Measurements from ENCODE around the gene ASB1. TPM values are rescaled to one million over a fixed set of nuclear protein-coding genes. Genes with fewer than 3 reads are reported as not detected.

The ASB1 gene
- total and polyA plus RNA-seq, 2 of the 13 experiments (the other 11 are each of a cell fraction or from before 2014, with no cell fraction given), result 48.6 to 49.2 TPM

- TF ChIP-seq, protein P1, sequence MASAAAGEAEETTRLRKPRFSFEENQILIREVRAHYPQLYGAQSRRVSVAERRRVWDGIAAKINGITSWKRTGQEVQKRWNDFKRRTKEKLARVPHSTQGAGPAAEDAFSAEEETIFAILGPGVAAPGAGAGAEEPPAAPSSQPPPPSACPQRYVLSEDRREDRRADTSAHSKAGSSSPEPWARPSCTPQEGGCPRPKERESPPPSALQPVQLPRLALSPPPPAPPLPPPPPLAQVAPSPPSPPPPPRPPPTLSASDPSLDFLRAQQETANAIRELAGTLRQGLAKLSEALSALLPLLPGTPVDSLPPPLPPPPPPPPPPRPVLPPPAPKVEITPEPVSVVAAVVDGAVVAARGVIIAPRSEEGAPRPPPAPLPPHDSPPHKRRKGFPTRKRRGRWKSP (CRISPR knock-in tag; IDR thresholded peaks at IDR 0.05), result peak; percentile 79; the same call in 1 of the 2 replicates
- TF ChIP-seq ZEB1 (IDR thresholded peaks at IDR 0.05; ENCODE audit: insufficient replicate concordance, low read depth), result no peak
- peak; percentile 82; the same call in 1 of the 2 replicates for TF ChIP-seq ISL2 (CRISPR knock-in tag; IDR thresholded peaks at IDR 0.05)
- TF ChIP-seq ZNF282 (IDR thresholded peaks at IDR 0.05; ENCODE audit: partially characterized antibody), result no peak
- peak; percentile 86 to 91 for TF ChIP-seq NR2F1 (CRISPR knock-in tag; IDR thresholded peaks at IDR 0.05)
- no peak for TF ChIP-seq ATF5 (CRISPR knock-in tag; IDR thresholded peaks at IDR 0.05; ENCODE audit: low read depth)
- TF ChIP-seq ZFAT (CRISPR knock-in tag; conservative IDR thresholded peaks at IDR 0.05), result no peak
- no peak for TF ChIP-seq ZNF382 (CRISPR knock-in tag; IDR thresholded peaks at IDR 0.05; ENCODE audit: borderline replicate concordance)
- no peak for TF ChIP-seq HNRNPK (IDR thresholded peaks at IDR 0.05; ENCODE audit: low read depth, low read length, poor library complexity, severe bottlenecking)
- TF ChIP-seq MIER3 (CRISPR knock-in tag; IDR thresholded peaks at IDR 0.05; ENCODE audit: borderline replicate concordance), result peak; percentile 100; the same call in 1 of the 2 replicates
- no peak for TF ChIP-seq IRF1 (CRISPR knock-in tag; IDR thresholded peaks at IDR 0.05; ENCODE audit: low read depth)
- TF ChIP-seq ZNF770 (CRISPR knock-in tag; IDR thresholded peaks at IDR 0.05), result 0 out of 2 replicates have a peak, but pooled peaks have one; percentile 28
- peak; percentile 99 for TF ChIP-seq ARID5B (CRISPR knock-in tag; IDR thresholded peaks at IDR 0.05)
- TF ChIP-seq IRF2 (CRISPR knock-in tag; IDR thresholded peaks at IDR 0.05), result peak; percentile 99
- peak; percentile 99 for TF ChIP-seq ZBTB20 (CRISPR knock-in tag; IDR thresholded peaks at IDR 0.05; ENCODE audit: borderline replicate concordance, low read depth)
- no peak for TF ChIP-seq SMAD9 (CRISPR knock-in tag; IDR thresholded peaks at IDR 0.05)
- no peak for TF ChIP-seq ZNF253 (CRISPR knock-in tag; IDR thresholded peaks at IDR 0.05; ENCODE audit: borderline replicate concordance)
- peak; percentile 93 for TF ChIP-seq ZMAT3 (CRISPR knock-in tag; conservative IDR thresholded peaks at IDR 0.05)
- TF ChIP-seq ZBTB7B (CRISPR knock-in tag; IDR thresholded peaks at IDR 0.05), result peak; percentile 98
- no peak for TF ChIP-seq STAT5B (CRISPR knock-in tag; IDR thresholded peaks at IDR 0.05)
- no peak for TF ChIP-seq ZSCAN30 (CRISPR knock-in tag; IDR thresholded peaks at IDR 0.05)
- TF ChIP-seq MTA3 (CRISPR knock-in tag; IDR thresholded peaks at IDR 0.05), result no peak
These were observed 23.2 kb downstream of the ASB1 start (continued) for GRCh38 chr2:238449909-238450417.

Measured in HepG2 (cell line).